Liver (tissue), 9 donors: ENCODE data around the gene SNX32. TPM values are rescaled to one million over a fixed set of nuclear protein-coding genes. Genes with fewer than 3 reads are reported as not detected.

Experiments used
- DNase-seq: peaks from one replicate; pipeline ENCODE4 v3.0.0-alpha.2; 2017; ENCODE audit warnings: low spot score
- H3K27ac ChIP-seq, 2 donors: one replicate each; pipeline ENCODE4 v1.7.0; 2013; ENCODE audit warnings: inconsistent platforms in 2 of 2, low read length in 2 of 2, control low read depth in 1 of 2, low read depth in 1 of 2, mild to moderate bottlenecking in 1 of 2
- H3K27me3 ChIP-seq, 4 donors: one replicate each; pipeline versions ENCODE4 v1.6.1 to v1.7.0; 2013; ENCODE audit warnings: low read length in 3 of 4, inconsistent platforms in 1 of 4, mild to moderate bottlenecking in 1 of 4, moderate library complexity in 1 of 4; ENCODE audit not compliant: control insufficient read depth in 4 of 4, insufficient read depth in 4 of 4
- H3K36me3 ChIP-seq, 4 donors: one replicate each; pipeline versions ENCODE4 v1.6.1 to v1.7.0; 2013; ENCODE audit warnings: low read length in 3 of 4, mild to moderate bottlenecking in 3 of 4, low read depth in 1 of 4, moderate library complexity in 1 of 4; ENCODE audit not compliant: control insufficient read depth in 4 of 4, insufficient read depth in 3 of 4
- H3K4me1 ChIP-seq, 4 donors: one replicate each; pipeline versions ENCODE4 v1.6.1 to v1.7.0; 2013; ENCODE audit warnings: low read length in 3 of 4, mild to moderate bottlenecking in 3 of 4, moderate library complexity in 1 of 4; ENCODE audit not compliant: control insufficient read depth in 4 of 4, insufficient read depth in 4 of 4
- H3K4me3 ChIP-seq, 3 donors: one replicate each; pipeline versions ENCODE4 v1.6.1 to v1.7.0; 2013; ENCODE audit warnings: low read length in 3 of 3, control low read depth in 1 of 3, low read depth in 1 of 3, mild to moderate bottlenecking in 1 of 3
- H3K9ac ChIP-seq, 2 donors: one replicate each; pipeline ENCODE4 v1.7.0; 2013; ENCODE audit warnings: low read length in 2 of 2, mild to moderate bottlenecking in 2 of 2, moderate library complexity in 2 of 2, control low read depth in 1 of 2, low read depth in 1 of 2
- H3K9me3 ChIP-seq, 4 donors: one replicate each; pipeline versions ENCODE4 v1.6.1 to v1.7.0; 2013; ENCODE audit warnings: low read length in 3 of 4; ENCODE audit not compliant: control insufficient read depth in 4 of 4
- EGR1 ChIP-seq, 2 donors: IDR thresholded peaks; 2 replicates each; pipeline ENCODE4 v1.6.1; 2016 to 2018; ENCODE audit warnings: antibody characterized with exemption in 2 of 2, low read depth in 2 of 2
- FOXA2 ChIP-seq: IDR thresholded peaks from 2 replicates; pipeline ENCODE4 v1.6.1; 2016; ENCODE audit warnings: antibody characterized with exemption
- HNF4A ChIP-seq, 2 donors: conservative IDR thresholded peaks; 2 replicates each; pipeline ENCODE4 v1.6.1; 2016; ENCODE audit warnings: antibody characterized with exemption in 2 of 2, mild to moderate bottlenecking in 2 of 2
- HNF4G ChIP-seq: IDR thresholded peaks from 2 replicates; pipeline ENCODE4 v1.6.1; 2016; ENCODE audit warnings: antibody characterized with exemption
- NR2F2 ChIP-seq: IDR thresholded peaks from 2 replicates; pipeline ENCODE4 v1.6.1; 2016; ENCODE audit warnings: antibody characterized with exemption
- RXRA ChIP-seq, 2 donors: IDR thresholded peaks; 2 replicates each; pipeline ENCODE4 v1.6.1; 2017 to 2018; ENCODE audit warnings: antibody characterized with exemption in 2 of 2, mild to moderate bottlenecking in 1 of 2
- SP1 ChIP-seq: IDR thresholded peaks from 2 replicates; pipeline ENCODE4 v1.6.1; 2018; ENCODE audit warnings: antibody characterized with exemption, mild to moderate bottlenecking
- TAF1 ChIP-seq: conservative IDR thresholded peaks from 2 replicates; pipeline ENCODE4 v1.6.1; 2016; ENCODE audit warnings: antibody characterized with exemption, mild to moderate bottlenecking
- YY1 ChIP-seq: IDR thresholded peaks from 2 replicates; pipeline ENCODE4 v1.6.1; 2016; ENCODE audit warnings: antibody characterized with exemption, mild to moderate bottlenecking
- WGBS: extraction: QIAGEN DNeasy Blood & Tissue Kit; methylation state at CpG from one replicate; pipeline ENCODE4 v1.1.7; 2013; 5-methylcytosine and 5-hydroxymethylcytosine counted together
- polyA plus RNA-seq, 2 donors: library from polyadenylated mRNA; stranded (reverse) in 1 of 2; unstranded in 1 of 2; fragments of 200-250 nt in 1 of 2; fragments of >200 nt in 1 of 2; fragmentation: Nextera tagmentation in 1 of 2; extraction: Ambion mirVana in 1 of 2; gene quantifications; one replicate each; pipeline versions ENCODE4 v1.2.1 to v1.2.3, GENCODE V29; 2013 to 2015
- total RNA-seq, 2 donors: library from RNA; depleted of rRNA; stranded (reverse); fragments of >200 nt; gene quantifications; one replicate each; pipeline ENCODE4 v1.2.3, GENCODE V29; 2014
- TF ChIP-seq, protein P1 (sequence below): IDR thresholded peaks from 2 replicates; pipeline ENCODE4 v1.6.1; 2016; ENCODE audit warnings: antibody characterized with exemption, mild to moderate bottlenecking
- TF ChIP-seq, protein P2 (sequence below): IDR thresholded peaks from 2 replicates; pipeline ENCODE4 v1.6.1; 2016; ENCODE audit warnings: antibody characterized with exemption
- donor health status: healthy.
- donor health status: healthy.
- donor health status: healthy.
- donor health status: healthy.
- donor health status: healthy.

The SNX32 gene
- total and polyA plus RNA-seq, 4 donors: under 0.01 to 0.38 (median 0.06) TPM

DNA sequence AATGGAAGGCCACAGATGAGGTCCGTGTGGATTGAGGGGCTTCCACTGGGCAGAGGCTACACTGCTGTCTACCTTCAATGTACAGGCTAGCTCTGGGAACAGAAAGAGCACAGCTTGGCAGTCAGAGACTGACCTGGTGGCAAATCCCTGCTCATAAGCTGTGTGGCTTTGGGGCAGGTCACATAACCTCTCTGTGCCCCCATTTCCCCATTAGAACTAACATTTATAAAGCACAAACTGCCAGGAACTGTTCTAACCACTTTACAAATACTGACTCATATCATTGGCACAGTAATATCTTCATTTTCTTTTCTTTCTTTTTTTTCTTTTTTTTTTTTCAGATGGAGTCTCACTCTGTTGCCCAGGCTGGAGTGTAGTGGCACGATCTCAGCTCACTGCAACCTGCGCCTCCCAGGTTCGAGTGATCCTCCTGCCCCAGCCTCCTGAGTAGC is 63.3 kb downstream of the SNX32 start:
- Histone ChIP-seq H3K27ac (no peak overlapping the region), H3K4me1 (peaks cover 0 to 24% (median 12%) of the 10 kb centered on the region in 4 donors), H3K9me3 (no peaks in the 10 kb centered on the region), H3K36me3 (peaks cover 0 to 1% (median 0%) of the 10 kb centered on the region in 4 donors), H3K9ac (no peak overlapping the region), H3K4me3 (no peak overlapping the region), H3K27me3 (no peaks in the 10 kb centered on the region)
- TF ChIP-seq, protein P1, sequence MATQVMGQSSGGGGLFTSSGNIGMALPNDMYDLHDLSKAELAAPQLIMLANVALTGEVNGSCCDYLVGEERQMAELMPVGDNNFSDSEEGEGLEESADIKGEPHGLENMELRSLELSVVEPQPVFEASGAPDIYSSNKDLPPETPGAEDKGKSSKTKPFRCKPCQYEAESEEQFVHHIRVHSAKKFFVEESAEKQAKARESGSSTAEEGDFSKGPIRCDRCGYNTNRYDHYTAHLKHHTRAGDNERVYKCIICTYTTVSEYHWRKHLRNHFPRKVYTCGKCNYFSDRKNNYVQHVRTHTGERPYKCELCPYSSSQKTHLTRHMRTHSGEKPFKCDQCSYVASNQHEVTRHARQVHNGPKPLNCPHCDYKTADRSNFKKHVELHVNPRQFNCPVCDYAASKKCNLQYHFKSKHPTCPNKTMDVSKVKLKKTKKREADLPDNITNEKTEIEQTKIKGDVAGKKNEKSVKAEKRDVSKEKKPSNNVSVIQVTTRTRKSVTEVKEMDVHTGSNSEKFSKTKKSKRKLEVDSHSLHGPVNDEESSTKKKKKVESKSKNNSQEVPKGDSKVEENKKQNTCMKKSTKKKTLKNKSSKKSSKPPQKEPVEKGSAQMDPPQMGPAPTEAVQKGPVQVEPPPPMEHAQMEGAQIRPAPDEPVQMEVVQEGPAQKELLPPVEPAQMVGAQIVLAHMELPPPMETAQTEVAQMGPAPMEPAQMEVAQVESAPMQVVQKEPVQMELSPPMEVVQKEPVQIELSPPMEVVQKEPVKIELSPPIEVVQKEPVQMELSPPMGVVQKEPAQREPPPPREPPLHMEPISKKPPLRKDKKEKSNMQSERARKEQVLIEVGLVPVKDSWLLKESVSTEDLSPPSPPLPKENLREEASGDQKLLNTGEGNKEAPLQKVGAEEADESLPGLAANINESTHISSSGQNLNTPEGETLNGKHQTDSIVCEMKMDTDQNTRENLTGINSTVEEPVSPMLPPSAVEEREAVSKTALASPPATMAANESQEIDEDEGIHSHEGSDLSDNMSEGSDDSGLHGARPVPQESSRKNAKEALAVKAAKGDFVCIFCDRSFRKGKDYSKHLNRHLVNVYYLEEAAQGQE: no peak
- TF ChIP-seq, protein P2, sequence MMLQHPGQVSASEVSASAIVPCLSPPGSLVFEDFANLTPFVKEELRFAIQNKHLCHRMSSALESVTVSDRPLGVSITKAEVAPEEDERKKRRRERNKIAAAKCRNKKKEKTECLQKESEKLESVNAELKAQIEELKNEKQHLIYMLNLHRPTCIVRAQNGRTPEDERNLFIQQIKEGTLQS: no peak
- TF ChIP-seq HNF4G (no peak), SP1 (no peak), TAF1 (no peak), EGR1 (IDR thresholded peaks at IDR 0.05; ENCODE audit: low read depth in 2 of 2) (no peak), YY1 (no peak)
- WGBS: 93% methylated on average over 4 of the region's 4 CpGs
- DNase-seq: no peak

DNA sequence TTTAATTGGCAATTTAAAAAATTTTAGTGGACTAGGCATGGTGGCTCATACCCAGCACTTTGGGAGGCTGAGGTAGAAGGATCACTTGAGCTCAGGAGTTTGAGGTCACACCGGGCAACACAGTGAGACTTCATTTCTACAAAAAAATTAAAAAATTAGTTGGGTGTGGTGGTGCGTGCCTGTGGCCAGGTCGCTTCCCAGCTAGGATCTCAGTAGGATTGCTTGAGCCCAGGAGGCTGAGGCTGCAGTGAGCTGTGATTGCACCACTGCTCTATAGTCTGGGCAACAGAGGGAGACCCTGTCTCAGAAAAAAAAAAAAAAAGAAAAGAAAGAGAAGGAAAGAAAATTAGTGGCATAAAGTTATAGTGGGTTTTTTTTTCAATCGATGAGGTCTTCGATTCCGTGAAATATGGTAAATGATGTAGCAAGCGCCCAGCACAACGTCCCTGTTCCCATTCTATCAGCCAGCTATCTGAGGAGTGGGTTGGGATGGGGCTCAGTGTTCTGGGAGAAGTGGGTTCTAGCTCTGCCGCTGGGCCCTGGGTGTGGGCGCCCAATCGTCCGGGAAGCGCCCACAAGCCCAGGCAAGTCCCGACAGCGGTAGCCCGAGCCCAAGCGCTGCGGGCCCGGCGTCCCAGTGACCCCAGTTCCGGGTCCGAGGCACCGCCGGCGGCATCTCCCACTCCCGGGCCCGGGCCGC is 65.0 kb downstream of the SNX32 start:
- Histone ChIP-seq H3K27me3 (no peaks in the 10 kb centered on the region), H3K9ac (no peak overlapping the region), H3K36me3 (peaks cover 0 to 1% (median 0%) of the 10 kb centered on the region in 4 donors), H3K27ac (no peak overlapping the region), H3K4me3 (peak overlapping the region in 1 of 3 donors; percentile 44), H3K9me3 (no peaks in the 10 kb centered on the region), H3K4me1 (peaks cover 0 to 16% (median 10%) of the 10 kb centered on the region in 4 donors)
- DNase-seq: no peak
- TF ChIP-seq NR2F2 (no peak), EGR1 (IDR thresholded peaks at IDR 0.05; ENCODE audit: low read depth in 2 of 2) (no peak), TAF1 (no peak), FOXA2 (no peak), SP1 (no peak), RXRA (IDR thresholded peaks at IDR 0.05) (no peak), HNF4A (conservative IDR thresholded peaks at IDR 0.05) (no peak)
- TF ChIP-seq, protein P1: no peak
- 25% methylated on average over 28 of the region's 28 CpGs for WGBS
